ENCODE data around the gene VPS18. TPM values are rescaled to one million over a fixed set of nuclear protein-coding genes. Genes with fewer than 3 reads are reported as not detected.

The VPS18 gene
- total and polyA plus RNA-seq, 2 donors (not counting 1 experiment from before 2014, with no cell fraction given) = 13.6 to 29.6 TPM

- 66% methylated on average over 20 of the region's 21 CpGs for WGBS (ENCODE audit: insufficient coverage)
- Mint-ChIP-seq H3K27ac (no peak overlapping the region), H3K4me1 (peaks cover 22% of the 10 kb centered on the region), H3K4me3 (no peak overlapping the region), H3K9me3 (ENCODE audit: insufficient read depth) (no peaks in the 10 kb centered on the region), H3K27me3 (peaks cover 17% of the 10 kb centered on the region)
- no peak for ATAC-seq (ENCODE audit: low read depth)
- intact Hi-C loops (cut with micrococcal nuclease) = no loop called here
- Histone ChIP-seq H4K20me1 (ENCODE audit: control insufficient read depth, insufficient read depth, low read length, poor library complexity, severe bottlenecking) (no peaks in the 10 kb centered on the region), H3K27me3 (replicated peaks in 1 of 4; ENCODE audit: control extremely low read depth in 1 of 4, control insufficient read depth in 3 of 4, insufficient read depth in 4 of 4, low read length in 3 of 4) (peaks cover 0 to 14% (median 2%) of the 10 kb centered on the region in 4 experiments), H3K4me3 (ENCODE audit: control extremely low read depth in 1 of 5, extremely low read depth in 1 of 5, insufficient read depth in 1 of 5, low read depth in 2 of 5, low read length in 4 of 5) (no peak overlapping the region), H2AFZ (ENCODE audit: insufficient read depth, low read depth, low read length, poor library complexity, severe bottlenecking) (peak overlapping the region; percentile 18), H3K9ac (ENCODE audit: low read length) (no peak overlapping the region), H3K27ac (ENCODE audit: low read length in 2 of 2) (no peak overlapping the region), H3K79me2 (ENCODE audit: control insufficient read depth, insufficient read depth, low read length) (no peaks in the 10 kb centered on the region), H3K4me1 (ENCODE audit: control insufficient read depth in 2 of 2, insufficient read depth in 2 of 2, low read length in 2 of 2) (peaks cover 8 to 13% of the 10 kb centered on the region in 2 donors), H3K4me2 (replicated peaks; ENCODE audit: low read depth, low read length, poor library complexity, severe bottlenecking) (no peak overlapping the region), H3K9me3 (ENCODE audit: control extremely low read depth in 1 of 3, control insufficient read depth in 2 of 3, insufficient read depth in 1 of 3, low read length in 2 of 3) (no peaks in the 10 kb centered on the region), H3K36me3 (replicated peaks in 1 of 2; ENCODE audit: control extremely low read depth in 1 of 2, control insufficient read depth in 1 of 2, extremely low read depth in 1 of 2, insufficient read depth in 2 of 2, low read length in 1 of 2) (no peaks in the 10 kb centered on the region)
- POLR2A ChIA-PET = interaction anchor here (0.6 kb wide), 1 partner anchor 397 kb away, joined by 9 read pairs; no protein-coding TSS in a partner anchor
- CTCF ChIA-PET = interaction anchor here (2.0 kb wide), 1 partner anchor 19 kb away, joined by 4 read pairs; no protein-coding TSS in a partner anchor
- DNase-seq = no peak
- no peak for TF ChIP-seq EZH2 (IDR thresholded peaks at IDR 0.05; ENCODE audit: borderline replicate concordance, insufficient read depth, low read depth, low read length, poor library complexity, severe bottlenecking)
- TF ChIP-seq, protein P1, sequence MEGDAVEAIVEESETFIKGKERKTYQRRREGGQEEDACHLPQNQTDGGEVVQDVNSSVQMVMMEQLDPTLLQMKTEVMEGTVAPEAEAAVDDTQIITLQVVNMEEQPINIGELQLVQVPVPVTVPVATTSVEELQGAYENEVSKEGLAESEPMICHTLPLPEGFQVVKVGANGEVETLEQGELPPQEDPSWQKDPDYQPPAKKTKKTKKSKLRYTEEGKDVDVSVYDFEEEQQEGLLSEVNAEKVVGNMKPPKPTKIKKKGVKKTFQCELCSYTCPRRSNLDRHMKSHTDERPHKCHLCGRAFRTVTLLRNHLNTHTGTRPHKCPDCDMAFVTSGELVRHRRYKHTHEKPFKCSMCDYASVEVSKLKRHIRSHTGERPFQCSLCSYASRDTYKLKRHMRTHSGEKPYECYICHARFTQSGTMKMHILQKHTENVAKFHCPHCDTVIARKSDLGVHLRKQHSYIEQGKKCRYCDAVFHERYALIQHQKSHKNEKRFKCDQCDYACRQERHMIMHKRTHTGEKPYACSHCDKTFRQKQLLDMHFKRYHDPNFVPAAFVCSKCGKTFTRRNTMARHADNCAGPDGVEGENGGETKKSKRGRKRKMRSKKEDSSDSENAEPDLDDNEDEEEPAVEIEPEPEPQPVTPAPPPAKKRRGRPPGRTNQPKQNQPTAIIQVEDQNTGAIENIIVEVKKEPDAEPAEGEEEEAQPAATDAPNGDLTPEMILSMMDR (IDR thresholded peaks at IDR 0.05) = no peak
These were observed 54.6 kb downstream of the VPS18 start for GRCh38 chr15:40948706-40949473.

DNA sequence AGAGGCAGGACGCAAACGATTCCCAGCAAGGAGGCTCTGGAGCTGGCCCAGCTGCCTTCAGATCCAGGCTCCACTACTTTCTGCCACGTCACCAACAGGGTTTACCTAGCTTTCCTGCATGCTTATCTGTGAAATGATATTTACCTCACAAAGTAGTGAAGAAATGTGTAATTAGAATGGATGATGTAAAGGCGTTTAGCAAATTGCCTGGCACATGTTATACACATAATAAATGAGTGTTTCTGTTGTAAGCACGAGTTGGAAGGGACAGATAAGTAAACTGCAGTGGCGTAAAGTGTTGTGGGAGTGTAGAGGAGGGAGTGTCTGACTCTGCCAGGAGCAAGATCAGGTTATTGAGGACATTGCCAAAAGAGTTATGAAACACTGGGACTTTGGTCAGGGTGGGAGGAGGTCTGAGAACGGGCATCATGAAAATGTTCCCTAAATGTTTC is 55.5 kb downstream of the VPS18 start:
- 75% methylated on average over 4 of the region's 7 CpGs for WGBS (ENCODE audit: insufficient coverage)
- H3K9me3 ChIP-seq (ENCODE audit: control extremely low read depth in 1 of 3, control insufficient read depth in 2 of 3, insufficient read depth in 1 of 3, low read length in 2 of 3) = no peaks in the 10 kb centered on the region
- Mint-ChIP-seq H3K4me3 (no peak overlapping the region), H3K27ac (no peak overlapping the region), H3K4me1 (peaks cover 22% of the 10 kb centered on the region), H3K27me3 (peaks cover 17% of the 10 kb centered on the region), H3K9me3 (ENCODE audit: insufficient read depth) (no peaks in the 10 kb centered on the region)
- ATAC-seq (ENCODE audit: low read depth) (no peak), DNase-seq (no peak)
- no peak overlapping the region for H3K4me3 ChIP-seq (ENCODE audit: control extremely low read depth in 1 of 5, extremely low read depth in 1 of 5, insufficient read depth in 1 of 5, low read depth in 2 of 5, low read length in 4 of 5)
- H3K4me2 ChIP-seq (replicated peaks; ENCODE audit: low read depth, low read length, poor library complexity, severe bottlenecking) = no peak overlapping the region
- peaks cover 0 to 14% (median 2%) of the 10 kb centered on the region in 4 experiments for H3K27me3 ChIP-seq (replicated peaks in 1 of 4; ENCODE audit: control extremely low read depth in 1 of 4, control insufficient read depth in 3 of 4, insufficient read depth in 4 of 4, low read length in 3 of 4)
- H3K36me3 ChIP-seq (replicated peaks in 1 of 2; ENCODE audit: control extremely low read depth in 1 of 2, control insufficient read depth in 1 of 2, extremely low read depth in 1 of 2, insufficient read depth in 2 of 2, low read length in 1 of 2) = no peaks in the 10 kb centered on the region
- ChIA-PET POLR2A (no interaction called here), CTCF (interaction anchor here (2.0 kb wide), 1 partner anchor 20 kb away, joined by 4 read pairs; no protein-coding TSS in a partner anchor)
- no peaks in the 10 kb centered on the region for H4K20me1 ChIP-seq (ENCODE audit: control insufficient read depth, insufficient read depth, low read length, poor library complexity, severe bottlenecking)
- no peak overlapping the region for H2AFZ ChIP-seq (ENCODE audit: insufficient read depth, low read depth, low read length, poor library complexity, severe bottlenecking)
- no peak overlapping the region for H3K9ac ChIP-seq (ENCODE audit: low read length)
- no peak for TF ChIP-seq EZH2 (IDR thresholded peaks at IDR 0.05; ENCODE audit: borderline replicate concordance, insufficient read depth, low read depth, low read length, poor library complexity, severe bottlenecking)
- TF ChIP-seq, protein P1 (IDR thresholded peaks at IDR 0.05) = no peak
- intact Hi-C loops (cut with micrococcal nuclease) = loop anchor here (5.0 kb wide), 1 partner anchor 168 kb away; the partner anchor contains the start of gene INO80
- H3K27ac ChIP-seq (ENCODE audit: low read length in 2 of 2) = no peak overlapping the region
- H3K79me2 ChIP-seq (ENCODE audit: control insufficient read depth, insufficient read depth, low read length) = no peaks in the 10 kb centered on the region
- H3K4me1 ChIP-seq (ENCODE audit: control insufficient read depth in 2 of 2, insufficient read depth in 2 of 2, low read length in 2 of 2) = peaks cover 9 to 14% of the 10 kb centered on the region in 2 donors

Measured in B cell (primary cell).